A673 (cell line): ENCODE measurements around the gene GRIK4. TPM values are rescaled to one million over a fixed set of nuclear protein-coding genes. Genes with fewer than 3 reads are reported as not detected.

Source experiments
- BruUV-seq: library from RNA; stranded (reverse); fragments of 400-500 nt; replicated peaks from 2 replicates; lab custom pipeline; 2021; lab: Mats Ljungman, UMichigan
- CTCF ChIA-PET: fragments of 300-600 bp; sonication (Branson Sonifier 250); formaldehyde crosslinking; loops from one replicate; lab custom pipeline; 2022; ENCODE audit warnings: antibody characterized with exemption; lab: Charles Lee
- POLR2A ChIA-PET: fragments of 300-600 bp; sonication (Branson Sonifier 250); formaldehyde crosslinking; loops from one replicate; lab custom pipeline; 2022; ENCODE audit warnings: antibody characterized with exemption; ENCODE audit not compliant: low non-redundant PET; lab: Charles Lee
- DNase-seq: peaks from one replicate; pipeline ENCODE4 v3.0.0-alpha.2; 2015; ENCODE audit warnings: low spot score
- H3K27ac ChIP-seq: fragments of 200-600 bp; sonication (generic); 2 replicates; pipeline ENCODE4 v1.5.1; 2016; ENCODE audit warnings: mixed run types, low read depth, mild to moderate bottlenecking, mixed read lengths, antibody characterized with exemption, low read length; ENCODE audit not compliant: poor library complexity, severe bottlenecking
- H3K27me3 ChIP-seq: fragments of 200-600 bp; sonication (generic); replicated peaks from 2 replicates; pipeline ENCODE4 v1.6.1; 2017; ENCODE audit warnings: mixed run types, low read depth, mild to moderate bottlenecking, mixed read lengths, antibody characterized with exemption, low read length; ENCODE audit not compliant: insufficient read depth, poor library complexity
- H3K36me3 ChIP-seq: fragments of 200-600 bp; sonication (generic); 2 replicates; pipeline ENCODE4 v1.6.1; 2016; ENCODE audit warnings: mixed run types, mild to moderate bottlenecking, mixed read lengths, antibody characterized with exemption, low read length; ENCODE audit not compliant: insufficient read depth, poor library complexity, severe bottlenecking
- H3K4me1 ChIP-seq: fragments of 200-600 bp; sonication (generic); 2 replicates; pipeline ENCODE4 v1.6.1; 2017; ENCODE audit warnings: mixed run types, mild to moderate bottlenecking, mixed read lengths, antibody characterized with exemption, low read length; ENCODE audit not compliant: insufficient read depth, poor library complexity, severe bottlenecking
- H3K4me3 ChIP-seq: fragments of 200-600 bp; sonication (generic); 2 replicates; pipeline ENCODE4 v1.5.1; 2016; ENCODE audit warnings: low read depth, mixed run types, mild to moderate bottlenecking, mixed read lengths, low read length; ENCODE audit not compliant: poor library complexity, severe bottlenecking
- H3K9me3 ChIP-seq: fragments of 200-600 bp; sonication (generic); 2 replicates; pipeline ENCODE4 v1.6.1; 2016; ENCODE audit warnings: mixed run types, low read depth, mild to moderate bottlenecking, mixed read lengths, antibody characterized with exemption, low read length; ENCODE audit not compliant: poor library complexity, severe bottlenecking
- CTCF ChIP-seq: fragments of 300-800, 200-600 bp; sonication (generic); conservative IDR thresholded peaks from 2 replicates; pipeline ENCODE4 v1.5.1; 2017; ENCODE audit warnings: low read depth, mild to moderate bottlenecking, antibody characterized with exemption, low read length, moderate library complexity, mixed read lengths
- EZH2 ChIP-seq: fragments of 200-600 bp; sonication (generic); IDR thresholded peaks from 2 replicates; pipeline ENCODE4 v1.6.1; 2017; ENCODE audit warnings: borderline replicate concordance, low read depth, mild to moderate bottlenecking, mixed read lengths, antibody characterized with exemption, low read length; ENCODE audit not compliant: poor library complexity, severe bottlenecking
- intact Hi-C: fragments of 100-400 bp; cut with micrococcal nuclease; formaldehyde crosslinking; loops from one replicate; pipeline ENCODE4 v1.10.0; 2022; ENCODE audit not compliant: unreplicated experiment
- total RNA-seq: library from RNA; stranded (reverse); gene quantifications from 2 replicates; pipeline ENCODE4 v1.2.3, GENCODE V29; 2021

Gene GRIK4
- total RNA-seq, 1 experiment from 2014 or later = not detected

- Histone ChIP-seq H3K4me1 (no peaks in the 10 kb centered on the region), H3K27me3 (peaks cover 18% of the 10 kb centered on the region), H3K27ac (no peak overlapping the region), H3K4me3 (no peak overlapping the region), H3K9me3 (no peaks in the 10 kb centered on the region), H3K36me3 (no peaks in the 10 kb centered on the region)
- TF ChIP-seq EZH2 (no peak), CTCF (no peak)
- ChIA-PET POLR2A (no interaction called here), CTCF (no interaction called here)
- BruUV-seq = no TSS peak
- DNase-seq = no peak
- intact Hi-C loops = no loop called here
These were observed 356.0 kb downstream of the GRIK4 start for GRCh38 chr11:120867531-120867930.

GRCh38 chr11:120867988-120868387, 356.4 kb downstream of the GRIK4 start:
- Histone ChIP-seq H3K27me3 (peaks cover 18% of the 10 kb centered on the region), H3K36me3 (no peaks in the 10 kb centered on the region), H3K9me3 (no peaks in the 10 kb centered on the region), H3K4me1 (no peaks in the 10 kb centered on the region), H3K4me3 (no peak overlapping the region), H3K27ac (no peak overlapping the region)
- TF ChIP-seq EZH2 = no peak
- TF ChIP-seq CTCF = no peak
- no peak for DNase-seq
- CTCF ChIA-PET = no interaction called here
- POLR2A ChIA-PET = no interaction called here
- intact Hi-C loops = no loop called here
- no TSS peak for BruUV-seq

GRCh38 chr11:120869097-120869496, 357.5 kb downstream of the GRIK4 start:
- Histone ChIP-seq H3K9me3 (no peaks in the 10 kb centered on the region), H3K4me3 (no peak overlapping the region), H3K27ac (no peak overlapping the region), H3K36me3 (no peaks in the 10 kb centered on the region), H3K27me3 (peaks cover 23% of the 10 kb centered on the region), H3K4me1 (no peaks in the 10 kb centered on the region)
- POLR2A ChIA-PET = interaction anchor here (0.7 kb wide), 1 partner anchor 15 kb away, joined by 4 read pairs; no protein-coding TSS in a partner anchor
- intact Hi-C loops = no loop called here
- BruUV-seq = no TSS peak
- TF ChIP-seq CTCF = no peak
- no peak for TF ChIP-seq EZH2
- CTCF ChIA-PET = interaction anchor here (0.6 kb wide), 1 partner anchor 117 kb away, joined by 3 read pairs; no protein-coding TSS in a partner anchor
- DNase-seq = no peak
